B cell (primary cell): Measurements from ENCODE around the gene DCTD. TPM values are rescaled to one million over a fixed set of nuclear protein-coding genes. Genes with fewer than 3 reads are reported as not detected.

Experiments
- ATAC-seq: fragments of 200-7000 bp; cut with Tn5 transposase; one replicate; pipeline ENCODE4 v1.10.0; 2021; ENCODE audit warnings: low read depth, mild to moderate bottlenecking, moderate number of reproducible peaks, moderate library complexity
- CTCF ChIA-PET: fragments of 350-600 bp; sonication (Branson Sonifier 250); formaldehyde crosslinking; loops from one replicate; lab custom pipeline; 2021; ENCODE audit warnings: antibody characterized with exemption, inconsistent platforms; lab: Charles Lee
- POLR2A ChIA-PET: fragments of 350-600 bp; sonication (Branson Sonifier 250); formaldehyde crosslinking; loops from one replicate; lab custom pipeline; 2021; ENCODE audit warnings: antibody characterized with exemption; lab: Charles Lee
- DNase-seq: peaks from one replicate; pipeline ENCODE4 v3.0.0; 2013
- H2AFZ ChIP-seq: 2 replicates; pipeline ENCODE4 v1.6.1; 2012; ENCODE audit warnings: mild to moderate bottlenecking, low read depth, low read length; ENCODE audit not compliant: insufficient read depth, poor library complexity, severe bottlenecking
- H3K27ac ChIP-seq, 2 donors: 1 replicate in 1 of 2; 2 replicates in 1 of 2; pipeline ENCODE4 v1.5.1; 2012 to 2013; ENCODE audit warnings: low read length in 2 of 2, mild to moderate bottlenecking in 2 of 2, moderate library complexity in 1 of 2
- H3K27me3 ChIP-seq, 4 experiments: fragments of 200-600 bp in 1 of 4; sonication (generic) in 1 of 4; replicated peaks in 1 of 4; 1 replicate in 2 of 4; 2 replicates in 2 of 4; pipeline versions ENCODE4 v1.6.1 to v1.7.0; 2013 to 2016; ENCODE audit warnings: low read length in 3 of 4, mild to moderate bottlenecking in 2 of 4, mixed read lengths in 1 of 4, moderate library complexity in 1 of 4; ENCODE audit not compliant: insufficient read depth in 4 of 4, control insufficient read depth in 3 of 4; ENCODE audit errors: control extremely low read depth in 1 of 4
- H3K36me3 ChIP-seq, 2 experiments: replicated peaks in 1 of 2; 1 replicate in 1 of 2; 2 replicates in 1 of 2; pipeline versions ENCODE4 v1.6.1 to v1.7.1; 2013; ENCODE audit warnings: low read length in 1 of 2; ENCODE audit not compliant: insufficient read depth in 2 of 2, control insufficient read depth in 1 of 2; ENCODE audit errors: control extremely low read depth in 1 of 2, extremely low read depth in 1 of 2
- H3K4me1 ChIP-seq, 2 donors: fragments of 200-600 bp in 1 of 2; sonication (generic) in 1 of 2; 1 replicate in 1 of 2; 2 replicates in 1 of 2; pipeline versions ENCODE4 v1.5.1 to v1.6.1; 2013 to 2017; ENCODE audit warnings: low read length in 2 of 2; ENCODE audit not compliant: control insufficient read depth in 2 of 2, insufficient read depth in 2 of 2
- H3K4me2 ChIP-seq: replicated peaks from 2 replicates; pipeline ENCODE3; 2012; ENCODE audit warnings: mild to moderate bottlenecking, low read depth, low read length; ENCODE audit not compliant: poor library complexity, severe bottlenecking
- H3K4me3 ChIP-seq, 5 experiments: fragments of 200-600 bp in 1 of 5; sonication (generic) in 1 of 5; 1 replicate in 3 of 5; 2 replicates in 2 of 5; pipeline versions ENCODE4 v1.5.1 to v1.7.0; 2011 to 2016; ENCODE audit warnings: low read length in 4 of 5, mild to moderate bottlenecking in 4 of 5, low read depth in 2 of 5, control low read depth in 1 of 5, moderate library complexity in 1 of 5; ENCODE audit not compliant: insufficient read depth in 1 of 5; ENCODE audit errors: control extremely low read depth in 1 of 5, extremely low read depth in 1 of 5
- H3K79me2 ChIP-seq: fragments of 200-600 bp; sonication (generic); one replicate; pipeline ENCODE4 v1.6.0; 2016; ENCODE audit warnings: low read length; ENCODE audit not compliant: control insufficient read depth, insufficient read depth
- H3K9ac ChIP-seq: fragments of 200-600 bp; sonication (generic); 2 replicates; pipeline ENCODE4 v1.6.1; 2017; ENCODE audit warnings: mild to moderate bottlenecking, low read length, moderate library complexity
- H3K9me3 ChIP-seq, 3 donors: one replicate each; pipeline versions ENCODE4 v1.6.1 to v1.7.1; 2013; ENCODE audit warnings: low read length in 2 of 3; ENCODE audit not compliant: control insufficient read depth in 2 of 3, insufficient read depth in 1 of 3; ENCODE audit errors: control extremely low read depth in 1 of 3
- H4K20me1 ChIP-seq: 2 replicates; pipeline ENCODE4 v1.6.0; 2012; ENCODE audit warnings: mild to moderate bottlenecking, low read length; ENCODE audit not compliant: insufficient read depth, control insufficient read depth, poor library complexity, severe bottlenecking
- H3K27ac Mint-ChIP-seq: one replicate; pipeline ENCODE4 v1.8.0; 2021; ENCODE audit warnings: mixed read lengths
- H3K27me3 Mint-ChIP-seq: one replicate; pipeline ENCODE4 v1.8.0; 2021; ENCODE audit warnings: mixed read lengths
- H3K4me1 Mint-ChIP-seq: one replicate; pipeline ENCODE4 v1.8.0; 2021; ENCODE audit warnings: mixed read lengths
- H3K4me3 Mint-ChIP-seq: one replicate; pipeline ENCODE4 v1.8.0; 2021; ENCODE audit warnings: mixed read lengths
- H3K9me3 Mint-ChIP-seq: one replicate; pipeline ENCODE4 v1.8.0; 2022; ENCODE audit warnings: mixed read lengths; ENCODE audit not compliant: insufficient read depth
- CTCF ChIP-seq: fragments of 200-600 bp; IDR thresholded peaks from one replicate; pipeline ENCODE4 v1.8.0; 2022; ENCODE audit warnings: antibody characterized with exemption, mild to moderate bottlenecking
- EZH2 ChIP-seq: IDR thresholded peaks from 2 replicates; pipeline ENCODE4 v1.6.1; 2012; ENCODE audit warnings: borderline replicate concordance, low read depth, mild to moderate bottlenecking, moderate library complexity, low read length; ENCODE audit not compliant: insufficient read depth, poor library complexity, severe bottlenecking
- WGBS: methylation state at CpG from one replicate; pipeline ENCODE4 v1.1.5; 2013; ENCODE audit warnings: missing lambda C conversion rate; ENCODE audit not compliant: insufficient coverage; 5-methylcytosine and 5-hydroxymethylcytosine counted together
- intact Hi-C: fragments of 100-400 bp; cut with micrococcal nuclease; formaldehyde crosslinking; loops from one replicate; pipeline ENCODE4 v1.10.0; 2022
- polyA plus RNA-seq: library from polyadenylated mRNA; depleted of rRNA; stranded (reverse); fragments of >200 nt; gene quantifications from 2 replicates; pipeline ENCODE4 v1.2.3, GENCODE V29; 2012
- total RNA-seq, 2 donors: library from RNA; stranded (reverse); fragments of 120-200 nt in 1 of 2; gene quantifications; 1 replicate in 1 of 2; 2 replicates in 1 of 2; pipeline versions ENCODE4 v1.2.3 to v1.2.4, GENCODE V29; 2013 to 2022

The DCTD gene
- total and polyA plus RNA-seq, 2 donors (not counting 1 experiment from before 2014, with no cell fraction given): 61.0 to 75.8 TPM

DNA sequence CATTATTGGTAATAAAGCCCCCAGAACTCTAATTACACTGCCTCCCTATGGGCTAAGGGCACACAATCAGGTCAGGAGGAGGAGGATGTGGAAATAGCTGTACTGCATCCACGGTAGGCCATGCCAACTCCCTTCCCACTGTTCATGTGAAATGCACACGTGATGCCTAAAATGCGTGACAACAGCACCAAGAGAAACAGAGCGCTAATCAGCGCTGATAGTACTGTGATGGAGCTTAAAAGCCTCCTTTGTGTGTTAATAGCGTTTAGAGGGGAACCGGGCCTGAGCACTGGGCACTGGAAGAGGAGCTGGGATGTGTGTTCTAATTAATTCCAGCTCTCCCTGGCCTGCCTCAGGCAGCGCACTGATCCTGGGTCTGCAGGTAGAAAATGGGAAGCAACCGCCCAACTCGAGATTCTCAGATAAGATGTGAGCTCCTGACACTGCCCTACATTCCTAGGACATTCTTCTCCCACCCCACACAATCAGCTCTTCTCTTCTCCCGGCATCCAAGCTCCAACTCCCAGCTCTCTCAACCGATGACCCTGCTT lies 12.9 kb downstream of the DCTD start:
- no peaks in the 10 kb centered on the region for H3K4me1 Mint-ChIP-seq
- POLR2A ChIA-PET: no interaction called here
- Histone ChIP-seq H2AFZ (no peak overlapping the region), H3K4me3 (no peak overlapping the region), H3K4me1 (no peaks in the 10 kb centered on the region), H3K27ac (no peak overlapping the region), H3K9ac (no peak overlapping the region), H4K20me1 (peaks cover 29% of the 10 kb centered on the region), H3K9me3 (no peaks in the 10 kb centered on the region), H3K36me3 (peaks cover 0 to 56% of the 10 kb centered on the region in 2 experiments), H3K79me2 (peaks cover 11% of the 10 kb centered on the region), H3K4me2 (no peak overlapping the region), H3K27me3 (no peaks in the 10 kb centered on the region)
- over 99% methylated on average over 9 of the region's 12 CpGs for whole genome bisulfite sequencing
- no peak for DNase-seq
- CTCF ChIA-PET: interaction anchor here (1.1 kb wide), 1 partner anchor 21 kb away, joined by 4 read pairs; no protein-coding TSS in a partner anchor
- no peak overlapping the region for H3K27ac Mint-ChIP-seq
- intact Hi-C loops: no loop called here
- ATAC-seq: no peak
- H3K4me3 Mint-ChIP-seq: no peak overlapping the region
- no peaks in the 10 kb centered on the region for H3K27me3 Mint-ChIP-seq
- H3K9me3 Mint-ChIP-seq: no peaks in the 10 kb centered on the region
- no peak for TF ChIP-seq EZH2
- no peak for TF ChIP-seq CTCF

- Histone ChIP-seq H3K27ac (no peak overlapping the region), H3K4me2 (no peak overlapping the region), H3K4me3 (no peak overlapping the region), H4K20me1 (peaks cover 28% of the 10 kb centered on the region), H3K9me3 (no peaks in the 10 kb centered on the region), H2AFZ (no peak overlapping the region), H3K27me3 (no peaks in the 10 kb centered on the region), H3K9ac (no peak overlapping the region), H3K79me2 (peaks cover 11% of the 10 kb centered on the region), H3K4me1 (no peaks in the 10 kb centered on the region), H3K36me3 (peaks cover 0 to 52% of the 10 kb centered on the region in 2 experiments)
- Mint-ChIP-seq H3K4me1 (no peaks in the 10 kb centered on the region), H3K9me3 (no peaks in the 10 kb centered on the region), H3K4me3 (no peak overlapping the region), H3K27me3 (no peaks in the 10 kb centered on the region), H3K27ac (no peak overlapping the region)
- DNase-seq (no peak), ATAC-seq (no peak)
- 100% methylated on average over 7 of the region's 9 CpGs for WGBS
- CTCF ChIA-PET: no interaction called here
- POLR2A ChIA-PET: no interaction called here
- intact Hi-C loops: no loop called here
- no peak for TF ChIP-seq CTCF
- no peak for TF ChIP-seq EZH2
These were observed 14.2 kb downstream of the DCTD start for GRCh38 chr4:182903013-182903412.
